GM12891 (cell line): ENCODE measurements around the gene DENND4A.

Experiments used
- POLR2A ChIP-seq: IDR thresholded peaks from 2 replicates; pipeline ENCODE4 v1.6.1; 2011; ENCODE audit warnings: low read depth, low read length, control low read depth
- POLR2AphosphoS5 ChIP-seq: IDR thresholded peaks from 2 replicates; pipeline ENCODE4 v1.6.1; 2011; ENCODE audit warnings: low read depth, low read length, control low read depth
- TAF1 ChIP-seq: IDR thresholded peaks from 2 replicates; pipeline ENCODE4 v1.6.1; 2011; ENCODE audit warnings: low read depth, low read length, control low read depth

DNA sequence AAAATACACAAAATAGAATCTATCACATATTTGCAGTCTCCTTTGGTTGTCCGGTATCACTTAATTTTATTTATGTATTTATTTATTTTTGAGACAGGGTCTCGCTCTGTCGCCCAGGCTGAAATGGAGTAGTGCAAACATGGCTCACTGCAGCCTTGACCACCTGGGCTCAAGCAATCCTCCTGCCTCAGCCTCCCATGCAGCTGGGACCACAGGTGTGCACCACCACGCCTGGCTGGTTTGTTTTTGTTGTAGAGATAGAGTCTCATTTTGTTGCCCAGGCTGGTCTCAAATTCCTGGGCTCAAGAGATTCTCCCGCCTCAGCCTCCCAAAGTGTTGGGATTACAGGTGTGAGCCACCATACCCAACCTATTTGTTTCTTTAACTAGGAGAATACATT is 33.9 kb downstream of the DENND4A start:
- no peak for TF ChIP-seq POLR2A
- no peak for TF ChIP-seq POLR2AphosphoS5
- TF ChIP-seq TAF1: no peak
